GM19035 (cell line): ENCODE data around the gene EFNA5.

Experiments used
- ATAC-seq: cut with Tn5 transposase; IDR thresholded peaks from one replicate; pipeline ENCODE4 v1.9.1; 2021; ENCODE audit not compliant: unreplicated experiment

EFNA5 gene

DNA sequence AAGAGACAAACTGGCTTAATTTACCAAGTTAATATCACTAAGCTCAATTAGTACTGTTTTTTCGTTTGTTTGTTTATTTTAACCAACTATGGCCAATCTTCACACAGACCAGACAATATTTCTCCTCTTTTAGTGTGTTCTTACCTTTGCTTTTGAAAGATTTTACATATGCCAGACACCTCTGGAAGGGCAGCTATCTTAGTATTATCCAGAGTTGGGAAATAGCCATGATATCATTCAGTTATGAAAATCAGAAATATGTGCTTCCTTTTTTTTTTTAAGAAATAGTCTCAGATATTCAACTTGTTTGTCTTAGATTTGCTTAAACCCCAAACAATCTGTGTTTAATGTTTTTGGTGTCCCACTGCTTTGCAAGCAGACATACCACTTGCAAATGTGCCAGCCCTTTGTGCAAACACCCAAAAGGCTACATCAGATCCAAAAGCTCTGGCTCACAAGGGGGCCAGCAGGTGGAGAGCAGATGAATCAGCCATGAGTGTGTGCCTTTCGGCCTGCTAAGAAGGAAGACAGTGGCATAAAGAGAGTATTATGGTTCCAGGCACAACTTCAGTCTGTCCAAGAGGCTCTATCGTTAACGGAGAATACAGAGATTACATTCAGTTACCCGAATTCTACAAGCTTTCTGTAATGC is 147.6 kb downstream of the EFNA5 start:
- no peak for ATAC-seq

DNA sequence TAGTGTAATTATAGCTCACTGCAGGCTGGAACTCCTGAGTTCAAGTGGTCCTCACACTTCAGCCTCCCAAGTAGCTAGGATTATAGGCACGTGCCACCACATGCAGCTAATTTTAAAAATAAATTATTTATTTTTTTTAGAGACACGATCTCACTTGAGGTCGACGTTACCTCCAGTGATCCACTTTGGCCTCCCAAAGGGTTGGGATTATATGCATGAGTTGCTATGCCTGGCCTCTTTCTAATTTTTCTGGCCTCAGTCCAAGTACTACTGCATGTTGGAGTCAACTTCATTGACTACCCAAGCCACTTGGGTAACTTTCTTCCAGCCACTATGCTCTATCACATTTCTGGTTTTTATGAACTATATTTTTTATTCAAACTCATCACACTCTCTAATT is 148.3 kb downstream of the EFNA5 start:
- no peak for ATAC-seq

- peak; percentile 52 for ATAC-seq
Measured at GRCh38 chr5:107519900-107520354, 150.8 kb downstream of the EFNA5 start.

DNA sequence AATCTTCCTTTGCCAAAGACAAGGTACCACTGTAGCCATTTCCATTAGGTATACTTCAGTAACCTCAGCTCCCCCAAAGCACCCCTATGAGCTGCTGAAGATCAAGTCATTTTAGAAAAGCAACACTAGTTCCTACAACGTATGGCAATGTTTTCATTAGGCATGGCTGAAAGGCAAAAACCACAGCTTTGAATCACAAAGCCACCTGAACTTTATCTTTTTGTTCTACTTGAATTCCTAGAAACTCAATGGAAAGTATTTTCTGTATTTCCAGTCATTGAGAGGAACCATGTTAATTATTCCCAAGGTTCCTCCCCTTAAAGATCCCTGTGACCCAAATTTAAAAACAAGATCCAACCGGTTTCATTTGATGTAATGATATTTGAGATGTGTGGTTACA is 152.1 kb downstream of the EFNA5 start:
- no peak for ATAC-seq

GRCh38 chr5:107518190-107518589 is 152.5 kb downstream of the EFNA5 start:
- no peak for ATAC-seq

GRCh38 chr5:107517185-107518033 is 153.3 kb downstream of the EFNA5 start:
- ATAC-seq, result no peak

- no peak for ATAC-seq
Measured at GRCh38 chr5:107516452-107517184, 154.1 kb downstream of the EFNA5 start.

DNA sequence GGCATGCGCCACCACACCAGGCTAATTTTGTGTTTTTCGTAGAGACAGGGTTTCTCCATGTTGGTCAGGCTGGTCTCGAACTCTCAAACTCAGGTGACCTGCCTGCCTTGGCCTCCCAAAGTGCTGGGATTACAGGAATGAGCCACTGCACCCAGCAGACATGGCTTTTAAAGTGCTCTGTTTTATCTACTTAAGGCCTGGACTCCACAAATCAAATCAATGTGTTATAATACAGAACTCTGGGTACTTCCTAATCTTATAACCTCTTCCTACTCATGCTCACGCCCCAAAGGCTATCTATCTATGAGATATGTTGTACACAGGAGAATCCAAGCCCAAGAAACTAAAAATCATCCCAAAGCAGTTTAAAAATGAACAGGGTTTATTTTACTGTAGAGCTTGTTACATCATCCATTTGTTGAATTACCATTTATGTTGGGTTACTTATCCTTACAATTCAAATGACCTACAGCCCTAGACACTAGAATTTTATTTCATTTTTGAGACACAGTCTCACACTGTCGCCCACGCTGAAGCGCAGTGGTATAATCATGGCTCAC is 155.1 kb downstream of the EFNA5 start:
- no peak for ATAC-seq

DNA sequence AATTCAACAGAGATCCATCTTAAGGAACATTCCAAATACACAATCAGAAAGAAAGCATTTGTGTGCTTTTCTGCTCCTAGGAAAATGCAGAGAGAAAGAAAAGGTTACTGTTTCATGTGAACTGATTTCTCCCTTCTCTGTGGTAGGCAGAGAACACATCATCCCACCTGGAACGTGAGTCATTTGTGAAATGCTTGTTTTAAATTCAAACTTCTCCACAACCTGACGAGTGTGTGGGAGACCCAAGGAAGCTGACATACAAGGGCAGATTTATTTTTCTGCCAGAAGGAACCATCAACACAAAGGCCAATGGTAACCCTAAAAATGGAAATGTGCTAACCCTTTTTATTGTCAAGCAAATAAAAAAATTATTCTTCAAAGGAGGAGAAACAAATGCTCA is 156.4 kb downstream of the EFNA5 start:
- no peak for ATAC-seq

DNA sequence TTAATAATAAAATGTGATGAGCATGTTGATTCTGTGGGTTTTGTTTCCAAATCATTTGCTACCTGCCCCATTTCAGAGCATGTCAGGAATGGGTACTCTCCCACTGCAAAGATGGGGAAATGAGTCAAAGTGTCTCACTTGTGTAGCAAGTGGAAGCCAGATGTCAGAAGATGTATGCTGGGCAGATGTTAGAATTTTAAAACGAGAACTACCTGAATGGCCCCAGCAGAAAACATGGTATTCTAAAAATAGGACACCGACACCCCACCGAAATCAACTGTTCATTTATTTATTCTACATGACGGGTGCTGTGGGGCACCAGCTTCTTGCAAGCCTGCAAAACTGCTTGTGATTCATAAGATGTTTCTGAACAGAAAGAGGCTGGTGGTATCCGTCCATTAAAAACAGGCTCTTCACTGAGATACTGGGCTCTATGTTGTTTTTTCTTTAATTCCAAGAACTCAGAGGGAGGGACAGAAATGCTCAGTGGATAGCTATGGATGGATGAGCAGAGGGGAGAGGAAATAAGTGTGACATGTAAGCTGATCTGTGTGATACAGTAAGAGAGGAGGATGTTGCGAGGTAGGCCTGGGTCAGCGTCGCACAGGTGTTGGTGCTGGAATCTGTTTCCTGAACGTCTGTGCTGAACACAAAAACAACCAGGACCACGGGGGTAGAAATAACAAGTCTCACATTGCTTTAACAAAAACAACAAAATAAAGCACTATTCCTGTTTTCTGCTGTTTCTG is 157.2 kb downstream of the EFNA5 start:
- no peak for ATAC-seq

DNA sequence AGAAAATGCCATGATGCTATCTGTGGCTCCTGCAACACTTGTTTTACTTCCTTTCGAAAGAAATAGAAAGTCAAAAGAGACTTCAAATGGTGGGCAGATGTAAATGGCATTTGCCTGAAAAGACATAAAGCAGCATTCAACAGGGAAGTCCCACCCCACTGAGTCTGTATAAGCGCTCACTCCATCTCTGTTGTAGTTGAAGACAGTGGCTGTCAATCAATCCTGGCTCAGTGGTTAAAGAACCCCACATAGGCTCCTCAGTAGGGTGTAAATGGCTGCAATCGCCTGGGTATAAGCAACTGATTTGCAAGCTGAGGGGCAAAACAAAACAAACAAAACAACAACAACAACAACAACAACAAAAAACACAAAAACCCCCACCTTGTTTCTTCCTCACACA is 158.7 kb downstream of the EFNA5 start:
- ATAC-seq, result no peak

- no peak for ATAC-seq
Measured at GRCh38 chr5:107510125-107510524, 160.6 kb downstream of the EFNA5 start.

GRCh38 chr5:107508097-107508496 is 162.6 kb downstream of the EFNA5 start:
- no peak for ATAC-seq

- ATAC-seq, result no peak
Measured at GRCh38 chr5:107505763-107506534, 164.8 kb downstream of the EFNA5 start.

DNA sequence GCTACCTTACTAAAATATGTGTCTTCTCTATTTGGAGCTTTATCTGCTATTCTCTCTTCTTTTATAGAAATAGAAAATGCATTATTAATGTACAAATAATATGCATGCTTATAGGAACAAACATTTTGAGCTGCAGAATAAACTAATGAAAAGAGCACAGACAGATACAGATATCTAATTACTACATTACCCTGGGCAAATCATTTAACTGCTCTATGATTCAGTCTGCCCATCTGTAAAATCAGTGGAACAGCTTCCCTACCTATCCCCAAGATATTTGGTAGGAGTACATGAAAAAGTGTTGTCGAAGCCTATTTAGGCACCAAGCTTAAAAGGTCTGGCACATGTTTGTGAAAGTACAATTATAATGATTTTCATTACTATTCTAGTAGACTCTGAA is 166.3 kb downstream of the EFNA5 start:
- ATAC-seq, result no peak

- ATAC-seq, result no peak
Measured at GRCh38 chr5:107502676-107503060, 168.1 kb downstream of the EFNA5 start.

DNA sequence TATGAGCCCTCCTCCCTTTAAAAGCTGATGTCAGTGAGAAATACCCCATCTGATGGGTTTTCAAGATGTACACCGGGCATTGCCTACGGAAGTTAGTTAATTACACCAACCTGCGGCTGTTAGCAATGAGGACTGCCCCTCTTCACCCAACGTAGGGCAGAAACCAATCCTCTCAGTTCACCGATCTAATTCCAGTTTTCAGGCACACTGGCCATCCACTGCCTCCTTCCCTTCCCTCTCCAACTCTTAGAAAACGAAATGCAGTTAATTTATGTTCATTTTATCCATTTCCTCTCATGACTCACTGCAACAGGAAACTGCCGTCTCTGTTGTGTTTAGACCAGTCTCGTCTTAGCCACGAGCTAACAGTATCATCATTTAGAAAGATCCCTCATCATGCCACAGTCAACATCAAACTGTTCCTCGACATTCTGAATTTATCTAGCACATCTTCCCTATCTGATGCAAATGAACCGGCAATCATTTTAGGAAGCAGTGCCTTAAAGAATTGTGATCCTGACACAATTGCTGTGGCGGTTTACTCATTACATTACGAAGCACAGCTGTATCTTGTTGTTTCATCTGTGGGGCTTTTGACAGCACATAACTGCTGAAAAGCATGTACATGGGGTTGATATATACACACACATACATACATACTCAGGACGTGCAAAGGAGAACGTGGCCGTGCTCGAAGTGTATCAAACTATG is 168.6 kb downstream of the EFNA5 start:
- no peak for ATAC-seq

- ATAC-seq, result no peak
Measured at GRCh38 chr5:107500840-107501239, 169.9 kb downstream of the EFNA5 start.

GRCh38 chr5:107500347-107500746 is 170.4 kb downstream of the EFNA5 start:
- ATAC-seq, result no peak
